Measurements from ENCODE around the gene ATP11B.

DNA sequence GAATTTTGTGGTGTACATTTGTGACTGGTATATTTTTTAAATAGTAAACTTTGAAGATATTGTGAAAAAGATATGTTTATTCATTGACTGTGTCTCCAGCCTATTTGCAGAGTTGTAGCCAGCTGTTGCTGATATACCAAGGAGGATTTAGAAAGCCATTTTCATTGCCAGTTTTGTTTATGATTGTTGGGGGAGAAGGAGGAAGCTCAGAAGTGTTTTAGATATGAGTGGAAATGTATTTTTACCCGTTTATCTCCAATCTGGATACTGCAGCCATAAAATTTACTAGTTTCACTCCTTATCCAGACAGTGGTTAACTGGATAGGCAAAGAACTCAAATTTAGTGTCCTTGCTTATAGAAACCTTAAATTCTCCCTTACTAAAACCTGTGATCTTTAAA, 18.8 kb downstream of the ATP11B start:
- TF ChIP-seq EZH2 (IDR thresholded peaks at IDR 0.05; ENCODE audit: low read length, missing control alignments) = no peak
- TF ChIP-seq, protein P1, sequence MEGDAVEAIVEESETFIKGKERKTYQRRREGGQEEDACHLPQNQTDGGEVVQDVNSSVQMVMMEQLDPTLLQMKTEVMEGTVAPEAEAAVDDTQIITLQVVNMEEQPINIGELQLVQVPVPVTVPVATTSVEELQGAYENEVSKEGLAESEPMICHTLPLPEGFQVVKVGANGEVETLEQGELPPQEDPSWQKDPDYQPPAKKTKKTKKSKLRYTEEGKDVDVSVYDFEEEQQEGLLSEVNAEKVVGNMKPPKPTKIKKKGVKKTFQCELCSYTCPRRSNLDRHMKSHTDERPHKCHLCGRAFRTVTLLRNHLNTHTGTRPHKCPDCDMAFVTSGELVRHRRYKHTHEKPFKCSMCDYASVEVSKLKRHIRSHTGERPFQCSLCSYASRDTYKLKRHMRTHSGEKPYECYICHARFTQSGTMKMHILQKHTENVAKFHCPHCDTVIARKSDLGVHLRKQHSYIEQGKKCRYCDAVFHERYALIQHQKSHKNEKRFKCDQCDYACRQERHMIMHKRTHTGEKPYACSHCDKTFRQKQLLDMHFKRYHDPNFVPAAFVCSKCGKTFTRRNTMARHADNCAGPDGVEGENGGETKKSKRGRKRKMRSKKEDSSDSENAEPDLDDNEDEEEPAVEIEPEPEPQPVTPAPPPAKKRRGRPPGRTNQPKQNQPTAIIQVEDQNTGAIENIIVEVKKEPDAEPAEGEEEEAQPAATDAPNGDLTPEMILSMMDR (conservative IDR thresholded peaks at IDR 0.05 in 1 of 2, IDR thresholded peaks at IDR 0.05 in 1 of 2; ENCODE audit: low read depth in 1 of 2, low read length in 2 of 2) = no peak
